Measurements from ENCODE around the gene SHPK.

GRCh38 chr17:3663102-3664011 lies 27.3 kb upstream of the SHPK start:
- TF ChIP-seq CTCF (IDR thresholded peaks at IDR 0.05) (no peak), POLR2A (IDR thresholded peaks at IDR 0.05) (no peak)

Data from testis (tissue), 2 donors.